NCI-H1048 (cell line): ENCODE data around the gene TTLL11.

Source experiments
- DNase-seq: peaks from one replicate; lab custom pipeline; 2025; lab: John Stamatoyannopoulos, UW

The TTLL11 gene

GRCh38 chr9:121968056-121968455 lies 125.1 kb downstream of the TTLL11 start:
- no peak for DNase-seq

GRCh38 chr9:121966706-121967105 lies 126.4 kb downstream of the TTLL11 start:
- DNase-seq = no peak

DNA sequence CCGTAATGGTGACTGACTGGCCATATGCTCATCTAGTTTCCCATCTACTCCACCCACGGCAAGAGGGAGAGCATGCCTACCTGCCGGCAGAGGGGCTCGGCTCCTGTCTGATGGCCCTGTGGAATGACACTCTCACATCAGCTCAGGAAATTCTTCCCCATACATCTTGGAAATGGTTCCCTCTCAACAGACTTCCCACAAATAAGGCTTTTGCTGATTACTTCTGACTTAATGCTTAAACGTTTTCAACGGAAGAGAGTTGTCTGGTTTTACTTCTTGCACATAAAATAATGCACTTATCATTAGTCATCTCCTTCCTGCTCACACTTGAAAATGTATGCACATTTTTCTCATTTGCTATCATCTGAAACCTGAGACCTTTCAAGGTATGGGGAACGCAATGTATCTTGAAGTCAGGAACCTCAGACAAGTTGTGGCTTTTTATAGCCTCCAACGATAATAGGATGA lies 129.5 kb downstream of the TTLL11 start:
- no peak for DNase-seq

DNA sequence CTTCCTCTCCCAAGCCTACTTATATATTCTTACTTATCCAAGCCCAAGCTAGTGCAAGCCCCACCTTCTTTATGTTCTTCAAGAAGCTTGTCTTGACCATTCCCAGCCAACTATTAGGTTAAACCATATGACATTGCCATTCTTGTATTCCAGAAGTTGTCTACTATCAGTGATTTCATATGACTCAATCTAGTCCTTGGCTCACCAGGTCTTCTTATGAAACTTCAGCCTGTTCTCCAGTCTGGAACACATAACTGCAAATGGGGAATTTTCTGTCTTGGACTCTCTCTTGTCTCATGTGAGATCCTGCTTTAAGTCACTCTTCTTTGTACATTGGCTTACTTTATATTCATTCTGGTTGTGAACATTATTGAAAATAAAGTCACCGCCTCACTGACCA lies 130.7 kb downstream of the TTLL11 start:
- no peak for DNase-seq

DNA sequence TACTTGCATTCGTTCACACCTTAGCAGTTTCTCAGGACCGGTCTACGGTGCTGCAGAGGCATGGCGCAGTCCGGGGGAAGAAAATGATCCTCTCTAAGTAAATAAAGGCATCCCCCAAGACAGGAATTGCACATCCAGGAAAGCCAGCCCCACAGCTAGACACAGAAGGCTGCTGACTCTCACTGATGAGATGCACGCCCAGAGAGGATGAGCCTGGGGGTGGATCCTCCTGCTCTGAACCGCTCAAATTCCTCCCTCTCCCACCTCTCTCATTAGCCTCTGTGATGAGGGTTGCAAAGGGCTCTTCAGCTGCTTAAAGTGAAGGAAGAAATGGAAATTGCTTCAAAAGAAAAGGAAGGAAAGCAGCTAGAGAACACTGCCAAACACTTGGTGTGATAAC lies 132.4 kb downstream of the TTLL11 start:
- DNase-seq = no peak

DNA sequence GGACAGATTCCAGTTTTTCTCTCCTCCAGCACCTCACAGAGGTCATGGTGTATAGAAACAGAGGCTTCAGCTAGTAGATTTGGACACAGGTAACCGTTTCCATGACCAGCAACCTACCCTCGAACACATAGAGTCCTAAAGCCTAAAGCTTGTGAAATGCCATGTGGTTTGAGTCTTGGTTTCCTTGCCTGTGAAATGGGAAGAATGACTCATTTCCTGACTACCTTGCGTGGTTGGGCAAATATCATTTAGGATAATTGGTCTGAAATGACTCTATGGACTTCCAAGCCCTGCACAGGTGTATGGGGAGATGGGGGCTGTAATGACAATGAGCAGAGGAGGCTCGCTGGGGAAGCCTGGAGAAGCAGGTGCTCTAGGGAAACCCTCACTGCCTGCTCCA lies 134.6 kb downstream of the TTLL11 start:
- DNase-seq = no peak

- no peak for DNase-seq
Measured at GRCh38 chr9:121956808-121957207, 136.3 kb downstream of the TTLL11 start.

GRCh38 chr9:121955649-121956048 lies 137.5 kb downstream of the TTLL11 start:
- no peak for DNase-seq

DNA sequence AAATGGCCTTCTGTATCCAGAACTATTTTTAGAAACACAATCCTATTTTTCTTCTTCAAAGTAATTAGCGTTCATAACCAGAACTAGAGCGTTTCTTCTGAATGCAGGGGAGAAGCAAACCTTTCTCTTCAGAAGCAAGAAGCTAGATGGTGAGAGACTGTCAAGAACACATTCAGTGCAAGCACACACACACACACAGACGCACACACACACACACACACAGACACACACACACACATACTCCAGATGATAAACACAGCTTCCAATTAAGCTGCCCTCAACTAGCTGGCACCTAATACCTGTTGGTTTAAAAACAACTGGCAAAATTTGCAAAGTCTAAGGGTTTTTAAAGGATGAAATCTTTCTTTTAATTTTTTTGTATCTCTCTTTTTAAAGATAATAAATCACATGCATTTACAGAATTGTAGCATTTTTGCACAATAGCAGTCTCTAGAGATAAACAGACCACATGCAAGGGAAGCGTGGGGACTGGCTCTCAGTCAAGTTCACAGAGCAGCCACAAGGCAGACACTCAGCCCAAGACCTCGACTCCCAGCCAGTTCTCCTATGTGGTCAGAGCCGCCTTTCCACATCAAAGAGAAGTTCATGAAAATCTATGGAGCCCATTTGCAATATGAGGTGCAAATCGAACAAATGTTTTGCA lies 138.5 kb downstream of the TTLL11 start:
- DNase-seq = no peak

GRCh38 chr9:121952611-121953010 lies 140.5 kb downstream of the TTLL11 start:
- no peak for DNase-seq

DNA sequence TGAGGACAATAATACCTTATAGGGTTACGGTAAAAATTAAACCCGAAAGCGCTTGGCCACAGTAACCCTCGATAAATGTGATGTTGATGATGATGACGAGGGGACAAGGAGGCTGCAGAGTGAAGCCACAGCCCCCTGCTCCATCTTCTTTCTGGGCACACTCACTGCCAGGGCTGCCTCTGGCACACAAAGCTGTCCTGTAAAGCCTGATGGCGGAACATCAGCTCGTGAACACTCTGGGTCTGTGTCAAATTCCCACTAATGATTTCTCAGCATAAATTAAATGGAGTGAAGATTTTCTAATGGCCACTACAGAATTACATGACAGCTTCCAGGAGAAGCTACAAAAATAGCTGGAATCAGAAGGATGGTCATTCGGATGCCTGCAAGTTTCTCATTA lies 142.2 kb downstream of the TTLL11 start:
- no peak for DNase-seq

- DNase-seq = no peak
Measured at GRCh38 chr9:121950441-121950840, 142.7 kb downstream of the TTLL11 start.

- no peak for DNase-seq
Measured at GRCh38 chr9:121949766-121950165, 143.3 kb downstream of the TTLL11 start.

DNA sequence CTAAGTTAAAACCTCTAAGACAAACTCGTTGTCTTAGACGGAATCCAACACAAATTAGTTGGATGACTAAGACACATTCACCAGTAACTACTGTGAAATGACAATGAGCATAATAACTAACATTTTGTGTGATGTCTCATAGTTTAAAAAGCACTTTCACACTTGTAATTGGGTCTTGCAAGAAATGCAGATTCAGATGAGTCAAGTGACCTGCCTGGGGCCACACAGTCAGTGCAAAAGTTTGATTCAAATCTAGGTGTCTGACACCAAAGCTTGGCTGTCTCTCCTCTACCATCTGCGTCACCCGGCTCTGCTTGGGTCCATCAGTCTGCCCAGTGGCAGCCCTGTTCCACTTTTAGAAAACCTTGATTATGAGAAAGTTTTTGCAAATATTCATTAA lies 143.7 kb downstream of the TTLL11 start:
- DNase-seq = no peak

- no peak for DNase-seq
Measured at GRCh38 chr9:121947775-121948174, 145.3 kb downstream of the TTLL11 start.

DNA sequence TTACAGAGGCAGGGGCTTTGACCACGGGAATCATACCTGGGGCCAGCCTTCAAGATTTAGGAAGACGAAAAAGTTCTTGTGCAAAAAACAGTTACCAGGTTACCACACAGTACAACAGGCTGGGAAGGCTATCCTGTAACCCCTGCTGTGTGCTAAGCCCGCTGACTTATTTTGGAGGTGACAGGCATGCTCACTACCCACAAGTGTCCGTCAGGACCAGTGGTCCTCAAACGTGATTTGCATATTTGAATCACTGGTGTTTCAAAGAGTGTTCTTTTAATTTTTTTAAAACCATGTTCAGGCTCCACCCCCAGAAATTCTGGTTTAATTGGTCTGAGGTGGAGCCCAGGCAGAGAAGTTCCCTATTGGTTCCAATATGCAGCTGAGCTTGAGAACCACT lies 146.6 kb downstream of the TTLL11 start:
- DNase-seq = no peak

DNA sequence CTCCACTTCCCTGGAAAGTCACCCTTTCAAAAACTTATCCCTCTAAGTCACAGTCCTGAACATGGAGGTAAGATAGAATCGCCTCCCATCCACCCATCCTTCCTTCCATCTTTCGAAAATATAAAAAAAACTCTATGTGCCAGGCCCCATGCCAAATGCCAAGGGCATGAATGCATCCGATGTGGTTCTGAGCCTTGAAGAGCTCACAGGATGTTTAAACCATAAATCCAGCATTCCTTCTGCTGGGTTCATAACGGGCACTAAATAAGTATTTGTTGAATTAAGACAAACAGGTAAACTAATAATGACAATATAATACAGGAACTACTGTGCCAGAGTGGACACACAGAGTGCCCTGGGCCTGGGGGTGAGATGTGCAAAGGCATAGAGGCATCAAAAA lies 147.3 kb downstream of the TTLL11 start:
- no peak for DNase-seq

GRCh38 chr9:121945281-121945680 lies 147.8 kb downstream of the TTLL11 start:
- no peak for DNase-seq

- DNase-seq = no peak
Measured at GRCh38 chr9:121944711-121945191, 148.4 kb downstream of the TTLL11 start.

GRCh38 chr9:121943463-121943862 lies 149.6 kb downstream of the TTLL11 start:
- no peak for DNase-seq

DNA sequence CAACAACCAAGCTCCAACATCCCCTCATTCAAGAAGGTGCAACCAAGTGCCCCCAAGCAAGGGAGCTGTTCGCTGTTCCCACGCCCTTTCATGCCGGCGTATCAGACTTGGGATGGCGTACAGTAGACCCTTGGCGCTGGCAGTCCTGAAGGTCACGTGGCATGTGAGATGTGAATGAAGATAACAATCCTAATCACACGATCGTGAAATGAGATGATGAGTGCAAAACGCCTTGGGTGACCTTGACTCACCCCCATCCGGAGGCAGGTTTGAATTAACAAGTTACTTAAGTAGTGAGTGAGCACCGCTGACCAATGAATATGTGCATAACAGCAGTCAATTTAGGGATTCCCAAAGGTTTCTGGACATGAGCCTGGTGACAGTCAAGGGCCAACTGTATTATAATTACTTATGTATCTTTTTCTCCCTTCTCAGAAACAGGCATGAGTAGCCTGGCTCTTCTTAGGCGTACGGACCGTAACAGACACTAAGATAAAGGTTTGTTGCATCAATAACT lies 150.2 kb downstream of the TTLL11 start:
- no peak for DNase-seq

- DNase-seq = no peak
Measured at GRCh38 chr9:121942313-121942712, 150.8 kb downstream of the TTLL11 start.

GRCh38 chr9:121939643-121940042 lies 153.5 kb downstream of the TTLL11 start:
- DNase-seq = no peak

DNA sequence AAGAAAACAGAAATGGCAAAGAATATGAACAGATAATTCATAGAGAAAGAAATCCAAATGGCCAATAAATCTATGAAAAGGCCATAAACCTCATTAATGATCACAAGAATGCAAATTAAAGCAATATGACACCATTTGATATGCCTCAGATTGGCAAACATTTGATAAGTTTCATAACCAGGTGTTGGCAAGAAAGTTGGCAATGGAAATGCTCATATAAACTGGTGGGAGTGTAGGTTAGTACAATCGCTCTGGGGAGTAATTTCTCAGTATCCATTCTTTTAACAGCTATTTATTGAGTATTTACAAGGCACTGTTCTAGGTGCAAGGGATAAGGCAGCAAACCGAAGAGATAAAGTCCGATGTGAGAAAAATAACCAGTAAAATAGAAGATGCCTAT lies 154.5 kb downstream of the TTLL11 start:
- no peak for DNase-seq
